Kidney (tissue), 14 donors: ENCODE results near the gene ACER1. TPM values are rescaled to one million over a fixed set of nuclear protein-coding genes. Genes with fewer than 3 reads are reported as not detected.

ENCODE experiments used
- DNase-seq, 5 donors: peaks; one replicate each; pipeline ENCODE4 v3.0.0-alpha.2; 2013 to 2020
- FAIRE-seq: peaks from 2 replicates; lab custom pipeline; 2012; peaks lifted over from hg19 to GRCh38; lab: Jason Lieb, UNC
- H3K27ac ChIP-seq, 2 donors: one replicate each; pipeline ENCODE4 v1.7.0; 2013; ENCODE audit warnings: low read depth in 2 of 2, low read length in 2 of 2, inconsistent platforms in 1 of 2
- H3K27me3 ChIP-seq: one replicate; pipeline ENCODE4 v1.7.1; 2013; ENCODE audit warnings: low read length, inconsistent platforms; ENCODE audit not compliant: control insufficient read depth, insufficient read depth
- H3K36me3 ChIP-seq, 3 donors: one replicate each; pipeline versions ENCODE4 v1.7.0 to v1.7.1; 2013; ENCODE audit warnings: low read length in 3 of 3, control low read depth in 1 of 3, inconsistent platforms in 1 of 3; ENCODE audit not compliant: insufficient read depth in 3 of 3, control insufficient read depth in 2 of 3
- H3K4me1 ChIP-seq, 3 donors: one replicate each; pipeline versions ENCODE4 v1.7.0 to v1.7.1; 2013; ENCODE audit warnings: low read length in 3 of 3, inconsistent platforms in 1 of 3, low read depth in 1 of 3; ENCODE audit not compliant: control insufficient read depth in 2 of 3, insufficient read depth in 2 of 3
- H3K4me3 ChIP-seq, 3 donors: one replicate each; pipeline versions ENCODE4 v1.7.0 to v1.8.1; 2013; ENCODE audit warnings: low read length in 3 of 3, control low read depth in 1 of 3, inconsistent platforms in 1 of 3
- H3K9ac ChIP-seq, 3 donors: one replicate each; pipeline versions ENCODE4 v1.7.0 to v1.7.1; 2013; ENCODE audit warnings: low read length in 3 of 3, control low read depth in 1 of 3, inconsistent platforms in 1 of 3
- H3K9me3 ChIP-seq, 3 donors: one replicate each; pipeline versions ENCODE4 v1.7.0 to v1.7.1; 2013; ENCODE audit warnings: low read length in 3 of 3, control low read depth in 1 of 3, inconsistent platforms in 1 of 3; ENCODE audit not compliant: control insufficient read depth in 2 of 3, insufficient read depth in 1 of 3
- CTCF ChIP-seq: IDR thresholded peaks from 3 replicates; pipeline ENCODE4 v1.5.1; 2012; ENCODE audit warnings: mild to moderate bottlenecking, moderate library complexity, borderline replicate concordance; ENCODE audit not compliant: insufficient read depth; ENCODE audit errors: extremely low read depth
- intact Hi-C: fragments of 100-400 bp; cut with DNase I; formaldehyde crosslinking; loops from one replicate; pipeline ENCODE4 v1.11.1; 2022
- polyA plus RNA-seq: library from polyadenylated mRNA; stranded (reverse); fragments of 350-450 nt; fragmentation: Illumina TruSeq; extraction: RNeasy Lipid Tissue Mini Kit (QIAGEN cat#74804); gene quantifications from one replicate; pipeline ENCODE4 v1.2.3, GENCODE V29; 2014; ENCODE audit warnings: low read depth, low replicate concordance; ENCODE audit not compliant: insufficient read depth
- total RNA-seq: library from RNA; stranded (reverse); fragmentation: NEBNext Ultra II Directional; extraction: Animal tissue kit (Norgen Biotek cat#: 25700); gene quantifications from one replicate; pipeline ENCODE4 v1.2.1, GENCODE V29; 2021
- donor health status: control.
- donor health status: control.
- donor health status: control.
- donor health status: control.
- donor health status: control.
- donor health status: DM: yes; HTN: yes; CAD: no.
- donor health status: Normal renal cell carcinoma (clear cell type).

Gene ACER1
- total and polyA plus RNA-seq, 2 donors from 2014 or later: not detected

- H3K27me3 ChIP-seq: no peaks in the 10 kb centered on the region
- peak overlapping the region; percentile 75 to 90 for H3K27ac ChIP-seq
- H3K9me3 ChIP-seq: no peaks in the 10 kb centered on the region
- FAIRE-seq (no peak), DNase-seq (peak in 1 of 5 donors; percentile 43)
- TF ChIP-seq CTCF: no peak
- H3K4me3 ChIP-seq: peak overlapping the region in 1 of 3 donors; percentile 38
- H3K4me1 ChIP-seq: peaks cover 2 to 55% (median 50%) of the 10 kb centered on the region in 3 donors
- intact Hi-C loops: no loop called here
- peaks cover 0 to 9% (median 7%) of the 10 kb centered on the region in 3 donors for H3K36me3 ChIP-seq
- H3K9ac ChIP-seq: peak overlapping the region in 2 of 3 donors; percentile 41 to 70
Observed at GRCh38 chr19:6272411-6272791, 61.0 kb downstream of the ACER1 start.

- Histone ChIP-seq H3K27me3 (no peaks in the 10 kb centered on the region), H3K9me3 (no peaks in the 10 kb centered on the region), H3K36me3 (peaks cover 0 to 10% (median 7%) of the 10 kb centered on the region in 3 donors), H3K4me1 (peaks cover 2 to 51% (median 46%) of the 10 kb centered on the region in 3 donors), H3K9ac (peak overlapping the region in 1 of 3 donors; percentile 70), H3K4me3 (peak overlapping the region in 1 of 3 donors; percentile 38), H3K27ac (peak overlapping the region; percentile 75 to 90)
- peak; percentile 45 to 93 (median 73) for DNase-seq
- no peak for FAIRE-seq
- intact Hi-C loops: no loop called here
- TF ChIP-seq CTCF: no peak
Observed at GRCh38 chr19:6271721-6272410, 61.5 kb downstream of the ACER1 start.

DNA sequence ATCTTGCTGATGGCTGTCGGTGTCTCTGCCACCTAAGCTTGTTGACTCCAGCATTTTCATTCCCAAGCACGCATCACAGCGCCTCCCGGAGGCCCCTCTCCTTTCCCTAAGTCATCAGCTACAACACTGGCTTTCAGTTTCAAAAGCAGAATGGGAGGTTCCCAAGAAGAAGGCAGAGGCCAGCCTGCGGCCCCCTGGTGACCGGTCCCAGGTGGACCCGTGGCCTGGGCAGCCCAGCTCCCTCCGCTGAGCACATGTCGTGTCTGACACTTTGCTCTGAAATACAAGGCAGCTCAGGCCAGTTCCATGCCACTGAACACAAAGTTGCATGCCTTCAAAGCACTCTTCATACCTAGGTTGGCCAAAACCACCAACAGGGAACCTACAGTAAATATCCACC lies 62.2 kb downstream of the ACER1 start:
- Histone ChIP-seq H3K9me3 (no peaks in the 10 kb centered on the region), H3K9ac (peak overlapping the region in 1 of 3 donors; percentile 22), H3K27me3 (no peaks in the 10 kb centered on the region), H3K4me3 (peak overlapping the region in 1 of 3 donors; percentile 38), H3K36me3 (peaks cover 0 to 10% (median 7%) of the 10 kb centered on the region in 3 donors), H3K27ac (peak overlapping the region; percentile 3 to 18), H3K4me1 (peaks cover 2 to 51% (median 46%) of the 10 kb centered on the region in 3 donors)
- intact Hi-C loops: no loop called here
- TF ChIP-seq CTCF: no peak
- DNase-seq: peak; percentile 34 to 65 (median 36)
- no peak for FAIRE-seq
